HG02610 (cell line): ENCODE data around the gene TNFRSF6B.
"Not testable (repeated sequence)": the region's sequence is repeated elsewhere in the genome, so short reads cannot be mapped to it uniquely, and the experiment has no call there.

Experiments
- ATAC-seq: cut with Tn5 transposase; IDR thresholded peaks from one replicate; pipeline ENCODE4 v1.9.1; 2021; ENCODE audit warnings: mild to moderate bottlenecking, moderate library complexity; ENCODE audit not compliant: unreplicated experiment

The TNFRSF6B gene, protein sequence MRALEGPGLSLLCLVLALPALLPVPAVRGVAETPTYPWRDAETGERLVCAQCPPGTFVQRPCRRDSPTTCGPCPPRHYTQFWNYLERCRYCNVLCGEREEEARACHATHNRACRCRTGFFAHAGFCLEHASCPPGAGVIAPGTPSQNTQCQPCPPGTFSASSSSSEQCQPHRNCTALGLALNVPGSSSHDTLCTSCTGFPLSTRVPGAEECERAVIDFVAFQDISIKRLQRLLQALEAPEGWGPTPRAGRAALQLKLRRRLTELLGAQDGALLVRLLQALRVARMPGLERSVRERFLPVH

DNA sequence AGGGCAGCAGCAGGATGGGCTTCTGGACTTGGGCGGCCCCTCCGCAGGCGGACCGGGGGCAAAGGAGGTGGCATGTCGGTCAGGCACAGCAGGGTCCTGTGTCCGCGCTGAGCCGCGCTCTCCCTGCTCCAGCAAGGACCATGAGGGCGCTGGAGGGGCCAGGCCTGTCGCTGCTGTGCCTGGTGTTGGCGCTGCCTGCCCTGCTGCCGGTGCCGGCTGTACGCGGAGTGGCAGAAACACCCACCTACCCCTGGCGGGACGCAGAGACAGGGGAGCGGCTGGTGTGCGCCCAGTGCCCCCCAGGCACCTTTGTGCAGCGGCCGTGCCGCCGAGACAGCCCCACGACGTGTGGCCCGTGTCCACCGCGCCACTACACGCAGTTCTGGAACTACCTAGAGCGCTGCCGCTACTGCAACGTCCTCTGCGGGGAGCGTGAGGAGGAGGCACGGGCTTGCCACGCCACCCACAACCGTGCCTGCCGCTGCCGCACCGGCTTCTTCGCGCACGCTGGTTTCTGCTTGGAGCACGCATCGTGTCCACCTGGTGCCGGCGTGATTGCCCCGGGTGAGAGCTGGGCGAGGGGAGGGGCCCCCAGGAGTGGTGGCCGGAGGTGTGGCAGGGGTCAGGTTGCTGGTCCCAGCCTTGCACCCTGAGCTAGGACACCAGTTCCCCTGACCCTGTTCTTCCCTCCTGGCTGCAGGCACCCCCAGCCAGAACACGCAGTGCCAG is at the start of gene TNFRSF6B:
TNFRSF6B (plus strand) TSS at position 25 of the 729 bp plus-strand sequence; CDS start at position 141, 116 bp downstream.
- ATAC-seq: no peak

DNA sequence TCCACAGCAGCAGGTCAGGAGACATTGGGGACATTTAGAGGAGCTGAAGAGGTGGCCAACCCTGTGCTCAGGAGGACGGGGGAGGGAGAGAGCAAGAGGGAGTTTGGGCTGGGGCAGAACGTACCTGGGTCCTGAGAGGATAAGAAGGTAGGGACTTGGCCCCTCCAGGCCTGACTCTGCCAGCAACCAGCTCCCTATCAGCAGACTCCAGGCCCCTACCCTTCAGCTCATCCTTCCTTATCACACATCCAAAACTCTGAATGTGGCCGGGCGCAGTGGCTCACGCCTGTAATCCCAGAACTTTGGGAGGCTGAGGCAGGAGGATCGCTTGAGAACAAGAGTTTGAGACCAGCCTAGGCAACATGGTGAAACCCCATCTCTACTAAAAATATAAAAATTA is 48.3 kb upstream of the TNFRSF6B start:
- ATAC-seq: no peak

DNA sequence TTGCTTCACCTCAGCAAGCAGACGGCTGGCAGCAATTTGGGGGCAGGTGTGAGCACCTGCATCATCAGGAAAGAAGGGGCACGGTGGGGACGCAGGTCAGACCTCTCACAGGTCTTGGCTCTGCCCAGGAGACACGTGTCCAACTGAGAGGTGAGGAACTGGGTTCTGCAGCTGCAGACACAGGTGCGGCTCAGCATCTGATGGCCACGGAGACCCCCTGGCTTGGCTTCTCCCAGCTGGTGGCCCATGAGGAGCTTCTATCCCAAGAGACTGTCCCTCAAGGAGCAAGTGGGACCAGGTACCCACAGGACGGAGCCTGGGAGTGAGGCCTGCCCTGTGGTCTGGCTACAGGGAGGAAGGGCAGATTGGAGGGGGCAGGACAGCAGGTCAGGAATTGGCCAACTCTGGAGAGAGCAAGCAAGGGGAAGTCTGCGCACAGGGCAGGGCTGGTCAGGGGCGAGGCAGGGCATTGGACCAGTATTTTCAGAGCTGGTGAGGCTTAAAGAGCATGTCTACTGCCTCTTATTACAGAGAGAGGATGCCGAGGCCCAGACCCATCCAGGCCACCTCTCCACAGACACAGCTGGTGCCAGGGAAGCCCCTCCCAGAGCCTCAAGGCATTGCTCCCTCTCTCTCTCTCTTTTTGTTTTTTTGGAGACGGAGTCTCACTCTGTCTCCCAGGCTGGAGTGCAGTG is 47.4 kb upstream of the TNFRSF6B start:
- ATAC-seq: no peak

DNA sequence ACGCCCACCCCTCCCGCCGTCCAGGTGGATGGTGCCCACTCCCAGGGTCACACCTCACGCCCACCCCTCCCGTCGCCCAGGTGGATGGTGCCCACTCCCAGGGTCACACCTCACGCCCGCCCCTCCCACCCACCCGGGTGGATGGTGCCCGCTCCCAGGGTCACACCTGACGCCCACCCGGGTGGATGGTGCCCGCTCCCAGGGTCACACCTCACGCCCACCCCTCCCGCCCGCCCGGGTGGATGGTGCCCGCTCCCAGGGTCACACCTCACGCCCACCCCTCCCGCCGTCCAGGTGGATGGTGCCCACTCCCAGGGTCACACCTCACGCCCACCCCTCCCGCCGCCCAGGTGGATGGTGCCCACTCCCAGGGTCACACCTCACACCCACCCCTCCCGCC is 46.0 kb upstream of the TNFRSF6B start:
- not testable (repeated sequence) for ATAC-seq

DNA sequence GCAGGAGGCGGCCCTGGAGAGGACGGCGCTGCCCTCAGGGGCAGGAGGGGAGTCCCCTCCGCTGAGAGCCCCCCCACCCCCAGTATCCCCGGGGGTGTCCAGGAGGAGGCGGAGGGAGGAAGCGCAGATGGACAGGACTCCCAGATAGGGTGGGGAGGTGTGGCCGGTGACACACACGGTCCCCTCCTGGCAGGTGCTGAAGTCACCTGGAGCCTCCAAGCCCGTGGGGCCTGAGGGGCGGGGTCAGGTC is 44.6 kb upstream of the TNFRSF6B start:
- no peak for ATAC-seq

DNA sequence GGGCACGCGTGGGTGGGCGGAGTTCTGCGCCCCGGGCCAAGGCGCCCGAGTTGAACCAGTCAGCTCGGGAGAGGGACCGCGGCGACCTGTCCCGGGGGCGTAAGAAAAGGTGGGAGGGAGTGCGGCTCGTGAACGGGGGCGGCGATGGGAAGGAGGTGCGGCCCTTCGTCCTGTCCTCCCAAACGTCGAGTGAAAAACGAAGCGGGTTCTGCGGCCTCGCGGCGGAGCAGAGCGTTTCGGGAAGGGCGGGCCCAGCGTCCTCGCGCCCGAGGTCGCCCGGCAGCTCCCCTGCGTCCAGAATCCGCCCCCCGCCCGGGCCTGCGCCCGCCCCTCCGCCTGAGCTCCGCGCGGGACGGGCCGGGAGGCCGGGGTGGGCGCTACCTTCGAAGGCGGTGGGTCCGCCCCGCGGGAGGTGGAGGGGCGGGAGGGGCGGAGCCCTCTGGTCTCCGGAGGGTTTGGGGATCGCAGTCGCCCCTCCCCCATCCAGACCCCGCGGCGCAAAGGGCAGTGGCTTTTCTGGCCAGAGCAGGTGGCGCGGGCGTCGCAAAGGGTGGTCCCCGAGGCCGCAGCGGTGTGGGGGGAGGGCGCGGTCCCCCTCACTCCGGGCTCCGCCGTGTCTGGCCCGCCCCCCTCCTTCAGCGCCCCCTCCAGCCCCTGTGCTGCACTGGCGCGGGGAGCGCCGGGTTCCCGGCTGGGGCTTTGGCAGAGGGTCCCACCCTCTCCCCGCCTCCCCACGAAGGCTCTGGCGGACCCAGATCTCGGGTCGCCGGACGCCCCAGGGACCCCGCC is 44.1 kb upstream of the TNFRSF6B start:
- no peak for ATAC-seq

DNA sequence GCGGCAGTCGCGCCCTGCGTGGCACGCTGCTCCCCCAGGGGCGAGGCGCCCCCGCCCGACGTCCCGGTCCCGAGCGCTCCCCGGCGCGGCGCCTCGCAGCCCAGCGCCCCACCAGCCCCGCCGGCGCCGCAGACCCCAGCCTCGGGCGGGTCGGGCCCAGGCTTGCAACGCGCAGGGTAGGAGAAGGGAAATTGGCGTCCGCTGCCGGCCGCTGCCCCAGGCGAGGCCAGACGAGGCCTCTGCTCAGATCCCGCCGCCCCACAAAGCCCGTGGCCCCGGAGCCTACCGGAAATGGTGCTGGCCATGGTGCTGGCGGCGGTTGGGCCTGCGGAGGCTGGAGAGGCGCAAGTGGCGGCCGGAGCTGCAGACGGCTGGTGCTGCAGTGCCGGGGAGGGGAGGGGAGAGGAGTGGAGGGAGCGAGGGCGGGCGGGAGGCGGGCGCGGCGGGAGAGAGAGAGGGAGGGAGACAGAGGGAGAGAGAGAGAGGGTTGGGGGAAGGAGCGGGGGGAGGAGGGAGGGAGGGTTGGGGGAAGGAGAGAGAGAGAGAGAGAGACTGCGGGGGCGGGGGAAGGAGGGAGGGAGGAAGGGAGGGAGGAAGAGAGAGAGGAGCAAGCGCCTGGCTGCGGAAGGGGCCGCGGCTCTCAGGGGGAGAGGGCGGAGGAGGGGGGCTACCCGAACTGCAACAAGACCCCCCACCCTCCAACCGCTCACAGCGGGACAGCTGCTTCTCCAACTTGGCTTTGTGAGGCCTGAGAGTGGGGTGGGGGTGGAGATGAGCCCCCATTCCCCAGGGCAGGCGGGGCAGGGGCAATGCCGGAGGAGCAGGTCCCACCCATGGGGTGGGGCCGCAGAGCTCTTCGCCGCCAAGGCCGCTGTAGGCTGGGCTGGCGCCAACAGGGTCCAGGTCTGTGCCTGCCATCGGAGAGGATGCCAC is 43.1 kb upstream of the TNFRSF6B start, which contains the start of gene STMN3:
STMN3 (minus strand) TSS at position 384 of the 933 bp plus-strand sequence; CDS start at position 305, 79 bp downstream.
- ATAC-seq: no peak

DNA sequence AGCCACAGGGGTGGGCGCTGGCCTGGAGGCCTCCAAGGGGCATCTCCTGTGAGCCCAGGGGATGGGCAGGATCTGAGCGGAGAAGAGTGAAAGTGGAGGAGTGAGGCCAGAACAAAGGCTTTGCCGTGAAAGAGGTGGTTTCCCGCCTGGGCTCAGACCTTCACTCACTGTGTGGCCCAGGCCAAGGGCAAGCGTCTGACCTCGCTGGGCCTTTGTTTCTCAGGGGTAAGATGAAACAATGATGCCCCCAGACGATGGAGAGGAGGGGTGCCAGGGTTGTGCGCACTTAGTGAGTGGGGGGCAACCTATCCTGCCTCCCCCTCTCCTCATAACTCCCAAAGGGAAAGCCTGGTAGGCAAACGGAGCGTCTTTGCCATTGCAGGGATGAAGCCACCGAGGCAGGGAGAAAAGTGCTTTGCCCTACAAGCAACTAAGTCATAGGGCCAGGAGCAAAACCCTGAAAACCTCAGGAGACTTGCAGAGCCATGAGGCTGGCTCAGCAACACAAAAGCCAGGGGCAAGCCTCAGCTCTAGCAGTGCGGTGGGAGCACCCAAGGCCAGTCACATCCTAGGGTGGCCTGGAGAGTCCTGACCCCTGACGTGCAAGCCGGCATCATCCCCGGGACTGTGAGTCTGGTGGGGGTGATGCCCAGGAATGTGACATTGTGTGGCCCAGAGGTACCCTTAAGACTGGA is 42.3 kb upstream of the TNFRSF6B start:
- no peak for ATAC-seq

DNA sequence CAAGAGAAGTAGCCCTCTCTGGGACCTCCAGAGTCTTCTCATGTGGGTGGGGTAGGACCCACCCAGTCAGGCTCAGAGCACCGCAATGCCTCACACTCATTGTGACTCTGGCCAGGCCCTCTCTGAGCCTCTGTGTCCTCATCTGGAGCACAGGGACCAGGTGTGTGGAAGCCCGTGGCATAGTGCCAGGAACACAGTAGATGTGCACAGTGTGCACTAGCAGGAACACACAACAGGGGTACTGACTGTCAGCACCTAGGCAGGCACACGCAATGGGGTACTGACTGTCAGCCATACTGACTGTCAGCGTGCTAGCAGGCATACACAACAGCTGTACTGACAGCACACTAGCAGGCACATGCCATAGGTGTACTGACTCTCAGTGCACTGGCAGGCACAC is 41.2 kb upstream of the TNFRSF6B start:
- ATAC-seq: no peak

DNA sequence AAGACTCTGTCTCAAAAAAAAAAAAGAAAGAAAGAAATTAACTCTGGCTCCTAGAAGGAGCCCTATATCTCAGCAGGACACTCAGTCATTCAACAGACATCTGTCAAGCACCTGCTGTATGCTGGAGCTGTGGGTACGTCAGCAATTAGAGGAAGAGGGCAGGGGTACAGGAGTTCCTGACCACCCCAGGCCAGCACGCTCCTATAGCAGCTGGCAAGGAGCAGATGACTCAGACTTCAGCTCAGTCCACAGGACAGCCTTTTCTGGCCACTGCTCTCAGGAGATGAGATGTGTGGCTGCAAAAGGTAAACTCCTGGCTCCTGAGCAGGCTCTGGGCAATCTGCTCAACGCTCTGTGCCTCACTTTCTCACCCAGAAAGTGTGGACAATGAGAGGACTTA is 40.0 kb upstream of the TNFRSF6B start:
- ATAC-seq: no peak

DNA sequence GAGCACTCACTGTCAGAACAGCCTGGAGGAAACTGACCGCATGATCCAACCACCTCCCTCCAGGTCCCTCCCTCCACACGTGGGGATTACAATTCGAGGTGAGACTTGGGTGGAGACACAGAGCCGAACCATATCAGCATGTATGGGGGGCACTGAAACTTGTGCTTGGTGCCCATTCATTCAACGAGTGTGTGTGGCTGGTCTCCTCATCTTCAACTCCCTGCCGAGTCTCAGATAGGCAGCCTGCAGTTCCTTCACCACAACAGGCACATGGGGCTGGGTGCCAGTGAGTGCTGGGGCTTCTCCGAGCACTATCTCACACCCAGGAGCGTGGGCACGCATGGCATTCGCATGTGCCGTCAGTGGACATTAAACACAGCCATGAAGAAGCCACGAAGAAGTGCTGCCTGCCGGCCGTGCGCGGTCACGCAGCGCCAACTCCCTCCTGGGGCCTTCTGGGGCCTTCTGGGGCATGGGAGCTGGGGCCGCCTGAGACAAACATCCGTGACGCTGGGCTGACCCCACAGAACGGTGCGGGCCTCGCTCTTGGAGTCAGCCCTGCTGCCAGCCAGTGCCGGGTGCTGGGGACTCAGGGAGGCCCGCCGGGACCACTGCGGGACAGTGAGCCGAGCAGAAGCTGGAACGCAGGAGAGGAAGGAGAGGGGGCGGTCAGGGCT is 39.1 kb upstream of the TNFRSF6B start:
- ATAC-seq: no peak

DNA sequence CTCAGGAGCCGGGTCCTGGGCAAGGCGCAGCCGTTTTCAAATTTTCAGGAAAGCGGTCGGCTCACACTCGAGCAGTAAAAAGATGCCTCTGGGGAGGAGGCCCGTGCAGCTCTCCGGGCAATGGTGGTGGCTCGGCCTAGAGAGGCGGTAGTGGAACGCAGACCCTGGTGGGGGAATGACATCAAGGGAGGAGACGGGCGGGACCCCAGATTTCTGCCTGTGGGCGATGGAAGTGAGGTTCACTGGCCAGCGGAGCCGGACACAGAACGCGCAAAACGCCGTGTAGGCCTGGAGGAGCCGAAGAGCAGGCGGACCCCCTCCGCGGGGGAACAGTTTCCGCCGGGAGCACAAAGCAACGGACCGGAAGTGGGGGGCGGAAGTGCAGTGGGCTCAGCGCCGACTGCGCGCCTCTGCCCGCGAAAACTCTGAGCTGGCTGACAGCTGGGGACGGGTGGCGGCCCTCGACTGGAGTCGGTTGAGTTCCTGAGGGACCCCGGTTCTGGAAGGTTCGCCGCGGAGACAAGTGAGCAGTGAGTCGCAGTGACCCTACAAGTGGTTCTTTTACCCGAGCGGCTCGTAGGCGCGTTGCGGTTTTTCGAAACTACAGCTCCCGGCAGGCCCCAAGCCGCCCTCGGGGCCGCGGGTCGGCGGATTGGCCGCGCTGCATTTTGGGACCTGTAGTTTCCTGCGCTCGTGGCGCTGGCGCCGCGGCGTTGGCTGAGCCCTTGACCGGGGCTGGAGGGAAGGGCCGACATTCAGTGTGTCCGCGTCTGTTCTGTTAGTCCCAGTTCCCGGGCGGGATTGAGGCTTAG is 38.3 kb upstream of the TNFRSF6B start, which contains the start of gene RTEL1:
RTEL1 (plus strand) TSS at position 376 of the 812 bp plus-strand sequence. CDS start 1,091 bp downstream, outside the sequence.
- ATAC-seq: peak; percentile 78

DNA sequence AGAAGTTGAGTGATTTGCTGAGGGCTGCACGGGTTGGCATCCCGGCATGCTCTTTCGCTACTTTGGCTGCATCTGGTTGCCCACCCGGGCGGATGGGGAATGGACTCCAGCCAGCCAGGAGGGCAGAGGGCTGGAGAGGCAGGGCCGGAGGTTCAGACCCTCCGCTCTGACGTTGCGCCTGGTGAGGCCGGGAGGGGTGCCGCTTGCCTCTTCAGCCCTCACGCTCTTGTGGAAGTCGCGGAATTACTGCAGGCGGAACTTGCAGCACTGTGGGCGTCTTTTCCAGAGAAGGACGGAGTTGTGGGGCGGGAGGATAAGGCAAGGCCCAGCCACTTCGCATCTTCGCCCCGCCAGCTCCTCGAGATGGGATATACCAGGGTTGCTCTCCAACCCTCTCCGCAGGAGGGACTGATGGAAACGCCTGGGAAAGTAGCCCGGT is 37.7 kb upstream of the TNFRSF6B start:
- peak; percentile 10 for ATAC-seq

DNA sequence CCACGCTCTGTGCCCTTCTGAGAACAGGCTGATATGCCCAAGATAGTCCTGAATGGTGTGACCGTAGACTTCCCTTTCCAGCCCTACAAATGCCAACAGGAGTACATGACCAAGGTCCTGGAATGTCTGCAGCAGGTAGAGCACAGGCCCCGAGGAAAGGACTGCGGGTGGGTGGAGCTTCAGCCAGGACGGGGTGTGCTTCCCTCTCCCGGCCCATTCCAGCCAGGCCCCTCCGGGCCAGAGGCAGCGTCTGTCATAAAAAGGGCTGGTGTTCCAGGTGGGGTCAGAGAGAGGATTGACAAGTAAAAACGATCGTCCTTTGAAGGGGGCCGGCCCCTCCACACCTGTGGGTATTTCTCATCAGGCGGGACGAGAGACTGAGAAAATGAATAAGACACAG is 37.1 kb upstream of the TNFRSF6B start:
- no peak for ATAC-seq

DNA sequence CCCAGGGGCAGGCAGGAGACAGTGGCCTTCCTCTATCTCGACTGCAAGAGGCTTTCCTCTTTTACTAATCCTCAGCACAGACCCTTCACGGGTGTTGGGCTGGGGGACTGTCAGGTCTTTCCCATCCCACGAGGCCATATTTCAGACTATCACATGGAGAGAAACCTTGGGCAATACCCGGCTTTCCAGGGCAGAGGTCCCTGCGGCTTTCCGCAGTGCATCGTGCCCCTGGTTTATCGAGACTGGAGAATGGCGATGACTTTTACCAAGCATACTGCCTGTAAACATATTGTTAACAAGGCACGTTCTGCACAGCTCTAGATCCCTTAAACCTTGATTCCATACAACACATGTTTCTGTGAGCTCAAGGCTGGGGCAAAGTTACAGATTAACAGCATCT is 36.3 kb upstream of the TNFRSF6B start:
- not testable (repeated sequence) for ATAC-seq

DNA sequence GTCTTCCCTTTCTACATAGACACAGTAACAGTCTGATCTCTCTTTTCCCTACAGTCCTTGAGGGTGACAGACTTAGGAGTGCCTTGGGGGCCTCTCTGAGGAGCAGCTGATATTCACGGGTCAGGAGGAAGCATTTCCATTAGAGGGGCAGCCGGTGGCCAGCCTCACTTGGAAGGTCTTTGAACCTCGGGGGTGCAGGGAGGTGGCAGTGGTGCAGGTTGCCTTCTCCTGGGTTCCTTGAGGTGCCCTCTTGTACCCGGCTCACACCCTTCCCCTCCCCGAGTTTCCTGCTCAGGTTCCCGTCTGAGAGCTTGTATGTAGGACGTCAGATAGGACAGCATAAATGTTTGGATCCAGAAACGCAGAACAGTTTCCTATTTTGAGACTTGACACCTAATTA is 35.8 kb upstream of the TNFRSF6B start:
- no peak for ATAC-seq

DNA sequence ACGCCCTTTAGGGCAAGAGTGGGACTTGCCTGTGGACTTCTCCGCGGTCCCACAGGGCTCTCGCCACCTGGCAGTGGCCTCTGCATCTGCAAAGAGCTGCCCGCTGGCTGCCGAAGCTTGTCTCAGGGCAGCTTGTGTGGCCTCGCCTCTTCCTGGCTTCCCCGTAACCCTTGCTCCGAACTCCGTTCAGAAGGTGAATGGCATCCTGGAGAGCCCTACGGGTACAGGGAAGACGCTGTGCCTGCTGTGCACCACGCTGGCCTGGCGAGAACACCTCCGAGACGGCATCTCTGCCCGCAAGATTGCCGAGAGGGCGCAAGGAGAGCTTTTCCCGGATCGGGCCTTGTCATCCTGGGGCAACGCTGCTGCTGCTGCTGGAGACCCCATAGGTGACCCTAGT is 35.3 kb upstream of the TNFRSF6B start:
- no peak for ATAC-seq
